H54 (cell line): ENCODE measurements around the gene LUC7L2.
"Not testable (repeated sequence)": the region's sequence is repeated elsewhere in the genome, so short reads cannot be mapped to it uniquely, and the experiment has no call there.

Source experiments
- DNase-seq: peaks from one replicate; pipeline ENCODE4 v3.0.0; 2011; ENCODE audit warnings: low spot score, mixed read lengths; ENCODE audit not compliant: insufficient read length
- FAIRE-seq: peaks from 3 replicates; lab custom pipeline; 2011; peaks lifted over from hg19 to GRCh38; lab: Jason Lieb, UNC
- POLR2A ChIP-seq: IDR thresholded peaks from 2 replicates; pipeline ENCODE4 v1.6.1; 2011; ENCODE audit warnings: low read depth, mild to moderate bottlenecking, low read length

Gene LUC7L2

GRCh38 chr7:139456511-139456910, 96.8 kb downstream of the LUC7L2 start:
- no peak for DNase-seq
- no peak for TF ChIP-seq POLR2A
- FAIRE-seq, result no peak

- DNase-seq (peak; percentile 74), FAIRE-seq (no peak)
- TF ChIP-seq POLR2A, result no peak
These were observed 97.7 kb downstream of the LUC7L2 start for GRCh38 chr7:139457153-139457946.

DNA sequence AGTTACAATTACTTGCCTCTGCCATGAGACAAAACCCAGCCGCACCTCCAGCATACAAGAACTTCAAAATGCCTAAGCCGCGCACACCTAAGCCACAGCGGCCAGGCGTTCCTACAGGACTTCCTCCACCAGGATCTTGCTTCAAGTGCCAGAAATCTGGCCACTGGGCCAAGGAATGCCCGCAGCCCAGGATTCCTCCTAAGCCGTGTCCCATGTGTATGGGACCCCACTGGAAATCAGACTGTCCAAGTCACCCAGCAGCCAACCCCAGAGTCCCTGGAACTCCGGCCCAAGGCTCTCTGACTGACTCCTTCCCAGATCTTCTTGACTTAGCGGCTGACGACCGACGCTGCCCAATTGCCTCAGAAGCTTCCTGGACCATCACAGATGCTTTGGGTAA, 103.7 kb downstream of the LUC7L2 start:
- DNase-seq, FAIRE-seq: not testable (repeated sequence)

DNA sequence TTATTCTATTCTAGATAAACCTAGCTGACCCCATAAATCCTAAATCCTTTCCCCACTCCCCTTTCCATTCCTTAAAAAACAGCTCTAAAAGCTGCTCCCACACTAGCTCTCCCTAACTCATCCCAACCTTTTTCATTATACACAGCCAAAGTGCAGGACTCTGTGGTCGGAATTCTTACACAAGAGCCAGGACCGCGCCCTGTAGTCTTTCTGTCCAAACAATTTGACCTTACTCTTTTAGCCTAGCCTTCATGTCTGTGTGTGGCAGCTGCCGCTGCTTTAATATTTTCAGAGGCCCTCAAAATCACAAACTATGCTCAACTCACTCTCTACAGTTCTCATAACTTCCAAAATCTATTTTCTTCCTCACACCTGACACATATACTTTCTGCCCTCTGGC, 104.8 kb downstream of the LUC7L2 start:
- FAIRE-seq, DNase-seq: not testable (repeated sequence)

DNA sequence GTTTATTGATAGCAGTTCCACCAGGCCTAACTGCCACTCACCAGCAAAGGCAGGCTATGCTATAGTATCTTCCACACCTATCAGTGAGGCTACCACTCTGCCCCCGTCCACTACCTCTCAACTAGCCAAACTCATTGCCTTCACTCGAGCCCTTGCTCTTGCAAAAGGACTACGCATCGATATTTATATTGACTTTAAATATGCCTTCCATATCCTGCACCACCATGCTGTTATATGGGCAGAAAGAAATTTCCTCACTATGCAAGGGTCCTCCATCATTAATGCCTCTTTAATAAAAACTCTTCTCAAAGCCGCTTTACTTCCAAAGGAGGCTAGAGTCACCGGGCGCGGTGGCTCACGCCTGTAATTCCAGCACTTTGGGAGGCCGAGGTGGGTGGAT, 105.4 kb downstream of the LUC7L2 start:
- FAIRE-seq, result not testable (repeated sequence)

DNA sequence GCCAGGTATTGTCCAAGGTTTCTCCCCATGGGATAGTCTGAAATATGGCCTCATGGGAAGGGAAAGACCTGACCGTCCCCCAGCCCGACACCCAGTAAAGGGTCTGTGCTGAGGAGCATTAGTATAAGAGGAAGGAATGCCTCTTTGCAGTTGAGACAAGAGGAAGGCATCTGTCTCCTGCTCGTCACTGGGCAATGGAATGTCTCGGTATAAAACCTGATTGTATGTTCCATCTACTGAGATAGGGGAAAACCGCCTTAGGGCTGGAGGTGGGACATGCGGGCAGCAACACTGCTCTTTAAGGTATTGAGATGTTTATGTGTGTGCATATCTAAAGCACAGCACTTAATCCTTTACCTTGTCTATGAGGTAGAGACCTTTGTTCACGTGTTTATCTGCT, 108.0 kb downstream of the LUC7L2 start:
- not testable (repeated sequence) for DNase-seq, FAIRE-seq

More for the DNA sequence above, 105.4 kb downstream of the LUC7L2 start:
- DNase-seq, result not testable (repeated sequence)

GRCh38 chr7:139468281-139468680, 108.6 kb downstream of the LUC7L2 start:
- DNase-seq, result not testable (repeated sequence)

DNA sequence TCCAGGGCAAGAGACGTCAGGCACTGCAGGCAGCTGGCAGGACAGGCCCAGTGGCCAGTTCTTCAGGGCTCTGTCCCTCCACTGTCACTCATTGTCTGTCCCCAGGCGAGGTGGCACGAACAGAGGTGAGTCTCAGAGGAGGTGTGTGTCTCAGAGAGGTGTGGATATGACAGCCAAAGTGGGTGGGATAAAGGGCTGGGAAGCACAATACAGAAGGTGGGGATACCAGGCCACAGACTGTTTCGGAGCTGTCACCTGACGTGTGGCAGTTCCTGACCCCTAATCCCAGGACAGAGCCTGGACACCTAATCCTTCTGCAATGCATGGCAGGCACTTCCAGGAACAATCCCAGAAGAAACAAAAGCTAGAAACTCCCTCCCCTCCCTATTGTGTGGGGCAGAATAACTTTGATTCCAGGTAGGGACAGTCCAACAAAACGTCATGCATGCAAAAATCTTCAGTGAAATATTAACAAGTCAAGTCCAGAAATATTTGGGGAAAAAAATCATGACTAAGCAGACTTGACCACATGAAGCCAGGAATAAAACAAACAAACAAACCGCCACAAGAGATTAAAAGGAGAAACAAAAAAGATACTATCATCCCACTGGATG, 112.2 kb downstream of the LUC7L2 start:
- DNase-seq, result no peak
- no peak for FAIRE-seq
- no peak for TF ChIP-seq POLR2A

More at GRCh38 chr7:139468281-139468680, 108.6 kb downstream of the LUC7L2 start:
- FAIRE-seq, result not testable (repeated sequence)
